Measurements from ENCODE around the gene PDLIM7.

Gene PDLIM7

DNA sequence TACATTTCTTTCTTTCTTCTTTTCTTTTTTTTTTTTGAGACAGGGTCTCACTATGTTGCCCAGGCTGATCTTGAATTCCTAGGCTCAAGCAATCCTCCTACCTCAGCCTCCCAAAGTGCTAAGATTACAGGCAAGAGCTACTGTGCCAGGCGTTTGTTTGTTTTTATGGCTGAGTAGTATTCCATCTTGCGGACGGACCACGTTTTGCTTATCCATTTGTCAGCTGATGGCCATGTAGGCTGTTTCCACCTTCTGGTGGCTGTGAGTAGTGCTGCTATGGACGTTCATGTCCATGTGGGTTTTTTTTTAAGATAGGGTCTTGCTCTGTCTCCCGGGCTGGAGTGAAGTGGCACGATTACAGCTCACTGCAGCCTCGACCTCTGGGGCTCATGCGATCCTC lies 9.8 kb upstream of the PDLIM7 start:
- no peak for DNase-seq (ENCODE audit: low read depth in 3 of 3)

- no peak for DNase-seq (ENCODE audit: low read depth in 3 of 3)
Measured at GRCh38 chr5:177505075-177505474, 7.7 kb upstream of the PDLIM7 start.

DNA sequence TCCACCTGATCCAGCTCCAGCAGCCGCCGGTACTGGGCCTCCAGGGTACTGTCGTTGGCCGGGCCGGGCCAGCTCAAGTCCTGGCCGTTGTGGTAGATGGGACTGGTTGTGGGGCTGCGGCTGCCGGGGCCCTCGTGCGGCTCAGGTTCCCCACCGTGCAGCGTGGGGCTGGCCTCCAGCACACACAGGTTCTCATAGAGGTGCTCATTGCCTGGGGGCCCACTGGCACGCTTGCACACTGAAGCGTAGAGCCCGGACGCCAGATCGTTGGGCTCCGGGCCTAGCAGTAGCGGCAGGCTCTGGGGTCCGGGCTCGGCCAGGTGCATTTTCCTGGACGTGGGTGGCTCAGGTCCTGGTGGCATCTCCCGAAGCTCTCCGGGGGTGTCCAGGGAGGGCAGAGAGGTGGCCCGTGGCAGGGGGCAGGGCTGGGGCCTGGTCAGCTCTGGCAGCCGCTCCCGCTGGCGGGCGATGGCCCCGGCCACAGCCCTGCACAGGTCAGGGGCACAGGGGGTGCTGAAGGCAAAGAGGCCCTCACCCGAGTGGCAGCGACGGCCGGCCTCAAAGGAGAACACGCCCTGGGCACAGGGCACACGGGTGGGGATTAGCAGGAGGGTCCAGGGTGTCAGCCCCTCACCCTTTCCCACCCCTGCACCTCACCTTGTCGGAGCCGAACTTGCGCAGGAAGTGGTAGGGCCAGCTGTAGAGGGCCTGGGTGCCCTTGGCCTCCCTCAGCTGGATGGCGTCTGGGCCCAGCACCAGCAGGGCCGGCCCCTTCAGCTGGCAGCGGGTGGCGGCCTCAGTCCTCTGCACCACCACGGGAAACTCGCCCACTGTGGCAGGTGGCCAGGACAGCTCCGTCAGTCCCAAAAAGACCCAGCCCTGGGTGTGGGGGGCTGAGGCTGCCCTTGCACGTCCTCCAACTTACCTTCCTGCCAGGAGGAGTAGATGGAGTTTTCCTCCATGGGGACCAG lies 7.0 kb upstream of the PDLIM7 start:
- no peak for DNase-seq (ENCODE audit: low read depth in 3 of 3)

DNA sequence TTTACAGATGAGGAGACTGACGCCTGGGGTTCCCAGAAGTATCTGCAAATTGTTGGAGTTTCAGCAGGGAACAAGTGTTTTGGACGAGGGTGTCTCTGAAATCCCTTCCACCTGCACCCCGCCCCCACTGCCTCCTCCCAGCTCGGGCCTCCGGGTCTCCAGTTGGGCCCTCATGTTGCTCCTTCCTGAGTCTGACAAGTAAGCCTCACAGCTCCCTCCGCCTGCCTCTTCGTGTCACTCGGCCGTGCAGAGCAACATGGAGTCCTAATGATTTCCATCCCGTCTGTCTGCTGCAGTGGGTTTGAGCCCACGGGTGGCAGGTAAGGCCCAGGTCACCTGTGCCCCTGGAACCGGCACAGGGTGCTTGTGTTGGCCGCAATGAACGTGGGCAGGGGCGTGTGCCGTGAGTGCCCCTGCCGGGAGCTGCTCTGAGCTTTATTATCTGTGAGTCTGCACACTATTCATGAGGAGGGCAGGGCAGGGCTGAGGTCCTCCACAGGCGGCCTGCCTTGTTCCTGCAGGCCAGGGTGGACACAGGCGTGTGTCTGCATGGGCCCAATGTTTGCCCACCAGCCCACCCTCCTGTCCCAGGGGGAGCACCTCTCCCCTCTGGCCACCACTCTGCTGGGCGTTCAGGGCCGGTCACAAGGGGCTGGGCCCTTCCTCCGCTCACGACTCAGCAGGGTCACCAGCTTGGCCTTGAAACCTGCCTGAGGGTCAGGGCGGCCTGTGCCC lies 6.1 kb upstream of the PDLIM7 start:
- DNase-seq (ENCODE audit: low read depth in 3 of 3) = no peak

- DNase-seq (ENCODE audit: low read depth in 3 of 3) = no peak
Measured at GRCh38 chr5:177502886-177503285, 5.5 kb upstream of the PDLIM7 start.

- DNase-seq (ENCODE audit: low read depth in 3 of 3) = no peak
Measured at GRCh38 chr5:177501874-177502678, 4.7 kb upstream of the PDLIM7 start.

DNA sequence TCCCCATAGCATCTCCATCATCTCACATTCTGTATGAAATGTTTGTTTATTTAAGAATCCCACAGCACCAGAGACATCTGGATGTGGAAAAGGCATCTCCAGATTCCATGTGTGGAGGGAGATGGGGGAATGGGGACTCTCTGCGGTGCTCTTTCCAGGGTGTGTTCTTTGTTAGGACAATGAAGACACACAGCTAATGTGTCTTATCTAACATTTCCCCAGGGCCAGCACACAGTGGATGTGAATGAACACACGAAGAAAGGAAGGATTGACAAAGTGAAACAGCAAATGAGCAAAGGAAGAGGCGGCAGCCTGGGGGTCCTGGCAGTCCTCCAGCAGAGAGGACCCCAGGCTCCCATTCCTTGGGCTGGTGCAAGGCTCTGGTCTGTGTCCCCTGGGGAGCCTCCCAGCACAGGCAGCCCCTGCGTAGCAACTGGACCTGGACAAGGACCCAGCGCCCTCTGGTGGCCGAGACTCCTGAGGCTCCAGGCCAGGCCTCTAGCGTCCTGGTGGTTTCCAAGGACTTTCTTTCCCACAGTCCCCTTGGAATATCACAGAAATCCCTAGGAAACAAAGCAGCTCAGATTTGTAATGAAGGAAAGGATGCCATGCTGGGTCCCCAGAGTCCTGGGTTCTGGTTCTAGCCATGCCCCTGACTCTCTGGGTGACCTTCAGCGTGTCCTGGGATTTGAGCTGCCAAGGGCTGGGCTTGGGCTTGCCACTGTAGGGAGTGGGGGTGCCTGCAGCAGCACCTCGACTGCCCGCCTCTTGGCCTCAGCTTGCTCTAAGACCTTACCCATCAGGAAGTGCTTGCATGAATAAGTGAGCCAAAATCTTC lies 3.5 kb upstream of the PDLIM7 start:
- DNase-seq (ENCODE audit: low read depth in 3 of 3) = peak; percentile 66 to 86 (median 82)

DNA sequence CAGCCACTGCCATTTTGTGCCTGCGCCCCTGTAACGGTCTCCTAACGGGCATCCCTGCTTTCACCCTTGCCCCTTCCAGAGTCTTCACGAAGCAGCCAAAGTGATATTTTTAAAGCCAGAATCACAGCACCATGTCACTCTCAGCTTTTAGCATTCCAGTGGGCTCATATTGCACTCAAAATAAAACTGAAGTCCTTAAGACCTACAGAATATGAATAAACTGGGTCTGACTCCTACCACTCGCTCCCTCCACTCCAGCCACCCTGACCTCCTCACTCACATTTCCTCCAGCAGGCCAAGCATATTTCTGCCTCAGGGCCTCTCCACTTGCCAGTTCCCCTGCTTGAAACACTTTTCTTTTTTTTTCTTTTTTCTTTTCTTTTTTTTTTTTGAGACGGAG lies 2.4 kb upstream of the PDLIM7 start:
- no peak for DNase-seq (ENCODE audit: low read depth in 3 of 3)

DNA sequence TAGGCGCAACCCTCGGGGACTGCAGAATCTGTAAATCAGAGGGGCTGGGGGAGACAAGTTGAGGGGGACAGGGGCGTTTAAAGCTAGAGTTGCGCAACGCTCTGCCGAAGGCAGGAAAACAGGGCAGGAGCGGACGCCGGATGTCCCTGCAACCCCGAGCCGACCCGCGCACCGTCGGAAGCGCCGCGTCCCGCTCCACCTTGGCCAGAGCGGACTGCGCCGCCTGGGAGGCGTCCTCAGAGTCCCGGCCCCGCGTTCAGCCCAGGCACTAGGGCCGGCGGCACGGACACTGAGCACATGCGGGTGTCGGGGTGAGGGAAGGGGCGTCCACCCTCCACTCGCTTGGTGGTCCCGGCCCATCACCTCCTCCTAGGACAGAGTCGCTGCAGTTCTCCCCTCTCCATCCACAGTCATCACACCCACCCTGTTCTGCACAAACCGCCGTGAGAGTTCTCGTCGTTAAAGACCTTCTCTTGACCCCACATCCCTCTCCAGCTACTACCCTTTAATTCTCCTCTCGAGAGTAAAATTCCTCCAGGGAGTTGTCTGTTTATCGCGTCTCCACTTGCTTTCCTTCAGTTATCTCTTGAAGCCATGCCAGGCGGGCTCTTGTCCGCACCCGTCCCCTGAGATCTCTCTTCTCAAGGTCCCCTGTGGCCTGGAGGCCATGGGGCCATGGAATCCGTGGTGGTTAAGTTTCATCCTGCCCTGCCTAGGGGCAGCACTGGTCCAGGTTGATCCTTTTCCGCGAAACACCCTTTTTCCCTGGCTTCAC lies 796 bp upstream of the PDLIM7 start:
- no peak for DNase-seq (ENCODE audit: low read depth in 3 of 3)

GRCh38 chr5:177496727-177497291 lies 595 bp downstream of the PDLIM7 start:
- DNase-seq (ENCODE audit: low read depth in 3 of 3) = no peak

DNA sequence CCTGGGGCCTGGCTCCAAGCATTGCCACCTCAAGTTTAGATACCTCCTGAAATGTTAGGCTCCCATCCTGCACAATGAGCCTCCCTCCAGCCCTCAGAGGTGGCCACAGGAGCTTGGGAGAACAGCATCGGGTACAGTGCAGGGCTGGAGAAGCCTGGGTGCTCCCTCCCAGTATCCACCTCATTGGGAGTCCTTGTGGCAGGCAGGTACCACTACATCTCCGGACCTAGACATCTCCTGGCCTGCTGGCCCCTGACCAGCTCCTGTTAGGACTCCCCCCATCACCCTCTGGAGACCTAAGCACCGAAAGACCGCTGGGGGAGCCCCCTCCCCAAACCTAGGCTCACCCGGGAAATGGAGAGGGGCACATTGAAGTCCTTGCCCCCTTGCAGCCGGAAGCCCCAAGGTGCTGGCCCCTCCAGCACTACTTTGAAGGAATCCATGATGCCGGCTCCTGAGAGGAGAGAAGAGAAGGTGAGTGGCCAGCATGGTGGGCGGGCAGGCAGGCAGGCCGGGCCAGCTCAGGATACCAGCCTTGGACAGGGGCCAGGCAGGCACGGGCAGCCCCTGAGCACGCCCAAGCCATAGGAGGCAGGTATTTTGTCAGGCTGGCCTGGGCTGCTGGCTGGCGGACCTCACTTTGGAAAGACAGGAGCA lies 1.2 kb downstream of the PDLIM7 start:
- DNase-seq (ENCODE audit: low read depth in 3 of 3) = no peak

DNA sequence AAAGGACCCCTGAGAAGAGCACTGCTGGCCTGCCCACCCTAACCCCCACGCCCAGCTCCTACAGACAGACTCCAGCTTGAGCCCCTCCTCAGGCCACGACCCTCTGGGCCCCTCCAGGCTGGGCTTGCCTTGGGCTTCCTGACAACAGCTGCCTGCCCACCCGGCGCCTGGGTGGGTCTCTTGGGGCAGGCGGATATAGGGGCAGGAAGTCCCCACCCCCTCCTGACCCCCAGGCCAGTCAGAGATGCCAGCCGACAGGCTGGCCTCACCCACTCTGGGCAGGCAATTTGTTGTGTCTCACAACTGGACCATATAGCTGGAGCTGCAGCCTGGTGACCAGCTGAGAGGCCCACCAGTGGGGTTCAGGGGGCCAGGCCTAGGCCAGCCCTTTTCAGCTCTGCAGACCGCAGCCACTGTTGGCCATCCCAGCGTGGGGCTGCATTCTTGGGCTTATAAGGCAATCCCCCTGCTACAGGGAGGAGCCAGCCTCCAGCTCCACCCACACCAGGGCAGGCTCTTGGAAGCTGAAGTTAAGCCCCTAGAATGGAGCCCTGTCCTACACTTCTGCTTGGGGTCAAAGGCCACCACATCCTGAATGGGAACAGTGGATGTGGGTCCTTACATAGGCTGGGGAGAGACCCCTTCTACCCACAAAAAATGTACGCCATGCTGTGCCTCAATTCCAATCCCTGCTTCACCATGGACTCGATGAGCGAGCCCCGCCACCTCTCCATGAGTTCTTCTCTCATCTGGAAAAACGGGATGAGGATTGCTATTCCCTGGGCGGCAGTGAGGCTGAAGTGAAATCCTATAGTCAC lies 2.0 kb downstream of the PDLIM7 start:
- no peak for DNase-seq (ENCODE audit: low read depth in 3 of 3)

DNA sequence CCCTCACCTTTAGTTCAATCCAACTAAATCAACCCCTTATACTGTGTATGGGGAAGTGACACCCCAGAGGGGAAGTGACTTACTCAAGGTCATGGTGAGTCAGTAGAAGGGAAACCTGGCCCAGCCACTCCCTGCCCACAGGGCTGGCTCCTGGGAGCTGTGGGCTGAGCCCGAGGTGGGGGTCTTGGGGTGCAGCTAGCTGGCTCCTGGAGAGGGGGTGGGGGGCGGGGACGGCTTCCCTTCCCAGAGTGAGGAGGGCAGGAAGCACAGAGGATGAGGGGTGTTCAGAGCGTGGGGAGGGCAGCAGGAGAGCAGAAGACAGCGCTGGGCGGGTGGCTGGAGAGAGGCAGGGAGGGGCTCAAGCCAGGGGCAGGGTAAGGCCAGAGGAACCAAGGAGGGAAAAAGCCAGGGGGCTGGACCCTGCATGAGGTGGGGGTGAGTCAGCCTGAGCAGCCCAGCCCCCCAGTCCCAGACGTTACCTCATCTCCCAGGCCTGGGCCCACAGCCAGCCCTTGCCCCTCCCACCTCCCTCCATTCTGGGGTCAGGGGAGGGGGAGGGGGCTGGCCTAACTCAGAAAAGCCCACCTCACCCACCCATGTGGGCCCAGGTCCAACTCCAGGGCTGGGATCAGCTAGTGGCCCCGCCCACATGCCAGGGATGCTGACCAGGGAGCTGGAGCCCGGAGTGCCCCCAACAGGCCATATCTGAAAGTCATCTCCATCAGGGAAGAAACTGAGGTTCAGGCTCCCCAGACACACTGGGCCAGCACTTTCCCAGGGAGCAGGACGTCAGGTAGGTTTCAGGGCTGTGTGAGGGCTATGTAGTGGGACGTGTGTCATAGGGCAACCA lies 2.8 kb downstream of the PDLIM7 start:
- no peak for DNase-seq (ENCODE audit: low read depth in 3 of 3)

DNA sequence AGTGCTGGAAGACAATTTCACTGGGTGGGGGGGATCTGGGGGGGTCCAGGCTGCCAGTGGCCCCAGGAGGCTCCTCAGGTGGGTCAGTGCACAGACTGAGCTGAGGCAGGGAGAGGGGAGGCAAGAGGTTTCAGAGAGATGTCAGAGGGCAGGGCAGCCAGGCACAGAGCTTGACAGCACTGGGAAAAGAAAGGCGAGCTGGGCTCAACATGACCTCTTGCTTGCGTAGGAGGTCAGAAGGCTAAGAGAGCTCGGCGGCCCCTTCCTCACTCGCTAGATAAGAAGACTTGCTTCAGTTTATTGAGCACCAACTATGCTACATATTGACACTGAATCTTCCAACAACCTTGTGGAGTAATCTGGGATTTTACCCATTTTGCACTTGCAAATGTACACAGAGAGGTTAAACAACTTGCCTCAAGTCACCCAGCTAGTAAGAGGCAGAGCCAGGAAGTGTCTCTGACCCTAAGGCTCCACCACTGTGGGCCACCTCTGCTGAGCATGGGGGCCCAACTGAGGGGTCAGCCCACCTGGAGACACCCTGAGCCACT lies 3.5 kb downstream of the PDLIM7 start:
- DNase-seq (ENCODE audit: low read depth in 3 of 3) = no peak

- no peak for DNase-seq (ENCODE audit: low read depth in 3 of 3)
Measured at GRCh38 chr5:177492841-177493240, 4.6 kb downstream of the PDLIM7 start.

GRCh38 chr5:177491983-177492746 lies 5.2 kb downstream of the PDLIM7 start:
- no peak for DNase-seq (ENCODE audit: low read depth in 3 of 3)
